ENCODE data around the gene METTL26. TPM values are rescaled to one million over a fixed set of nuclear protein-coding genes. Genes with fewer than 3 reads are reported as not detected.

METTL26 gene
- total and polyA plus RNA-seq, 2 of the 8 experiments (the other 6 are each of a cell fraction or from before 2014, with no cell fraction given), result 100 to 186 TPM

- POLR2A ChIA-PET (ENCODE audit: partially characterized antibody), result interaction anchor here (0.6 to 1.9 kb wide), 7 partner anchors 9 to 209 kb away, joined by 3 to 7 read pairs (median 3); partner anchors contain the start of gene METTL26
- no peak overlapping the region for H2BK120ac ChIP-seq (replicated peaks; ENCODE audit: low read depth, low read length)
- H3K14ac ChIP-seq (ENCODE audit: insufficient read length), result no peak overlapping the region
- no peak overlapping the region for H2AK5ac ChIP-seq (ENCODE audit: low read depth, low read length)
- H3K4me2 ChIP-seq (ENCODE audit: insufficient read depth in 1 of 2, low read depth in 2 of 2, low read length in 2 of 2), result no peak overlapping the region
- H3K4me1 ChIP-seq (replicated peaks in 1 of 4; ENCODE audit: control insufficient read depth in 3 of 4, insufficient read depth in 4 of 4, low read length in 3 of 4), result peaks cover 0 to 8% (median 4%) of the 10 kb centered on the region in 4 experiments; a peak in 4 of 7 replicates
- FAIRE-seq, result no peak
- H2BK15ac ChIP-seq (ENCODE audit: low read length), result no peak overlapping the region
- peaks cover 9% of the 10 kb centered on the region for H3K23me2 ChIP-seq (ENCODE audit: low read depth, low read length)
- H3K18ac ChIP-seq (ENCODE audit: extremely low read depth, low read length), result no peak overlapping the region
- H3K4ac ChIP-seq (replicated peaks; ENCODE audit: insufficient read length, low read depth, low read length), result no peak overlapping the region
- 94% methylated on average over 9 of the region's 9 CpGs; no CpG with 5 or more reads in 1 of the 2 experiments for WGBS, 2 experiments (ENCODE audit: extremely low coverage in 1 of 2, insufficient coverage in 1 of 2, insufficient read length in 1 of 2, insufficient replicate concordance in 2 of 2, low coverage in 1 of 2, low lambda C conversion rate in 2 of 2, missing lambda C conversion rate in 1 of 2)
- H4K8ac ChIP-seq (ENCODE audit: extremely low read depth, insufficient read depth, low read length), result no peak overlapping the region
- no peak overlapping the region for H2BK12ac ChIP-seq (ENCODE audit: low read depth, low read length)
- CTCF ChIA-PET (ENCODE audit: partially characterized antibody), result interaction anchor here (1.1 to 4.2 kb wide), 13 partner anchors 7 to 74 kb away, joined by 3 to 22 read pairs (median 6); partner anchors contain the start of gene METTL26
- no peak overlapping the region for H3K56ac ChIP-seq (replicated peaks; ENCODE audit: insufficient read length, low read depth, low read length)
- H3K23ac ChIP-seq (ENCODE audit: insufficient read length), result no peak overlapping the region
- H3K36me3 ChIP-seq (ENCODE audit: control insufficient read depth in 2 of 4, insufficient read depth in 4 of 4, low read length in 3 of 4), result no peaks in the 10 kb centered on the region
- H4K91ac ChIP-seq (replicated peaks; ENCODE audit: insufficient read length, low read length), result no peak overlapping the region
- H2AFZ ChIP-seq (ENCODE audit: low read length), result no peak overlapping the region
- peaks cover 20 to 37% of the 10 kb centered on the region in 2 experiments for H4K20me1 ChIP-seq (replicated peaks in 1 of 2; ENCODE audit: control insufficient read depth in 1 of 2, insufficient read depth in 2 of 2, low read length in 2 of 2)
- H2BK20ac ChIP-seq (ENCODE audit: low read length), result no peak overlapping the region
- H4K5ac ChIP-seq (ENCODE audit: insufficient read length, low read depth, low read length), result no peak overlapping the region
- H2BK5ac ChIP-seq (ENCODE audit: low read depth, low read length), result no peak overlapping the region
- H3K9ac ChIP-seq (replicated peaks in 1 of 4; ENCODE audit: extremely low read depth in 1 of 4, low read depth in 3 of 4, low read length in 3 of 4), result no peak overlapping the region
- H3K79me2 ChIP-seq (ENCODE audit: control insufficient read depth in 1 of 2, insufficient read depth in 2 of 2, low read length in 2 of 2), result peaks cover 0 to 16% of the 10 kb centered on the region in 2 experiments; a peak in 3 of 4 replicates
- H3K27me3 ChIP-seq (replicated peaks in 1 of 4; ENCODE audit: control insufficient read depth in 3 of 4, extremely low read depth in 1 of 4, insufficient read depth in 3 of 4, low read length in 3 of 4), result peaks cover 0 to 21% (median 12%) of the 10 kb centered on the region in 4 experiments; a peak in 5 of 7 replicates
- H3K9me3 ChIP-seq (ENCODE audit: insufficient read depth in 2 of 2, low read depth in 1 of 2, low read length in 1 of 2), result no peaks in the 10 kb centered on the region
- peaks cover 16% of the 10 kb centered on the region; the same call in 1 of the 2 replicates for H3K79me1 ChIP-seq (ENCODE audit: low read depth, low read length)
- no peak overlapping the region for H3K27ac ChIP-seq (ENCODE audit: low read depth, low read length)
- no peak overlapping the region for H3K4me3 ChIP-seq (ENCODE audit: extremely low read depth in 1 of 4, insufficient read depth in 2 of 4, low read depth in 3 of 4, low read length in 4 of 4)
- no peak for DNase-seq (ENCODE audit: low read depth in 1 of 2, low spot score in 2 of 2)
- TF ChIP-seq RBBP5 (IDR thresholded peaks at IDR 0.05; ENCODE audit: borderline replicate concordance, low read depth, low read length) (no peak), SIX5 (IDR thresholded peaks at IDR 0.05; ENCODE audit: low read depth, low read length) (no peak), SAP30 (IDR thresholded peaks at IDR 0.05; ENCODE audit: insufficient read depth, insufficient replicate concordance, low read length) (no peak), HDAC2 (IDR thresholded peaks at IDR 0.05; ENCODE audit: borderline replicate concordance in 1 of 2, low read depth in 2 of 2, low read length in 2 of 2) (no peak), TAF1 (IDR thresholded peaks at IDR 0.05; ENCODE audit: low read depth, low read length) (no peak), PHF8 (conservative IDR thresholded peaks at IDR 0.05; ENCODE audit: low read depth, low read length) (no peak), MAFK (IDR thresholded peaks at IDR 0.05; ENCODE audit: low read depth, low read length) (no peak), E2F6 (IDR thresholded peaks at IDR 0.05) (no peak), TAF7 (optimal IDR thresholded peaks at IDR 0.05; ENCODE audit: borderline replicate concordance, low read depth, low read length) (no peak), TEAD4 (IDR thresholded peaks at IDR 0.05; ENCODE audit: low read depth, low read length) (no peak), POU5F1 (IDR thresholded peaks at IDR 0.05; ENCODE audit: low read depth, low read length) (no peak), YY1 (IDR thresholded peaks at IDR 0.05; ENCODE audit: low read depth, low read length) (no peak), SP2 (IDR thresholded peaks at IDR 0.05; ENCODE audit: low read length) (no peak)
Observed at GRCh38 chr16:593406-593805, 42.7 kb downstream of the METTL26 start.

All from H1 (cell line).